ENCODE measurements around the gene RPL18.

RPL18 gene

DNA sequence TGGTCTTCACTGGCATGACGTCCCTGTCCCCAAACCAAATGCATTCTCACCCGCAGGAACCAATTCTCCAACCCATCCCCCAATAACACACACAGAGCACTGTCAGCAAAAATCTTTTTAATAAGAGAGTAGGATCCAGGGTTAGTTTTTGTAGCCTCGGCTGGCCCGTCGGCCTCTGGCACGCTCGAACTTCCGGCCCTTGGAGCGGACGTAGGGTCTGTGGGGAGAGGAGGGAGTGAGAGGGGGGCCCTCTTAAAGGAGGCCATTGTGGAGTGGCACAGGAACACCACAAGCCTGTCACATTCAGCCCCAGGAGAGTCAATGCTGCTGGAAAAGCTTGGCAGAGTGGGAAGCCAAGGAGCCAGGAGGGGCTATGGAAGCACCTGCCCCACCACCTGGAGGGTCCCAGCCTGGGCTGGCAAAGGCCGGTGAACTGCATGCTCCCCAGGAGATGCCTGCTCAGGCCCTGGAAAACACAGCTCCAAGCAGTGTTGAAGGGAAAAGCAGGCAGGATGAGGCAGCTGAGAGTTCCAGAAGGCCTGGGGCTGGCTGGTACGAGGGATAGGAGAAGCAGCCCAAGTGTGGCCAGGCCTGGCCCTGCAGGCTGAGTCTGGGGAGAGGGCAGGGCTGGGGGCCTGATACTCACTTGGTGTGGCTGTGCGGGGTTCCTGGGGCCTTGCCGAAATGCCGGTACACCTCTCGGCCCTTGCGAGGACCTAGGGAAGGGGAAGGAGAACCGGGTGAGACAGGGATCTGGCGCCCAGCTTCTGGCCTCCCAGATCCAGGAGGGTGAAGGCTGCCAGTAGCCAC is 3.5 kb downstream of the RPL18 start:
- no peak overlapping the region for H3K4me3 ChIP-seq (ENCODE audit: low read depth, low read length)
- TF ChIP-seq, protein P1, sequence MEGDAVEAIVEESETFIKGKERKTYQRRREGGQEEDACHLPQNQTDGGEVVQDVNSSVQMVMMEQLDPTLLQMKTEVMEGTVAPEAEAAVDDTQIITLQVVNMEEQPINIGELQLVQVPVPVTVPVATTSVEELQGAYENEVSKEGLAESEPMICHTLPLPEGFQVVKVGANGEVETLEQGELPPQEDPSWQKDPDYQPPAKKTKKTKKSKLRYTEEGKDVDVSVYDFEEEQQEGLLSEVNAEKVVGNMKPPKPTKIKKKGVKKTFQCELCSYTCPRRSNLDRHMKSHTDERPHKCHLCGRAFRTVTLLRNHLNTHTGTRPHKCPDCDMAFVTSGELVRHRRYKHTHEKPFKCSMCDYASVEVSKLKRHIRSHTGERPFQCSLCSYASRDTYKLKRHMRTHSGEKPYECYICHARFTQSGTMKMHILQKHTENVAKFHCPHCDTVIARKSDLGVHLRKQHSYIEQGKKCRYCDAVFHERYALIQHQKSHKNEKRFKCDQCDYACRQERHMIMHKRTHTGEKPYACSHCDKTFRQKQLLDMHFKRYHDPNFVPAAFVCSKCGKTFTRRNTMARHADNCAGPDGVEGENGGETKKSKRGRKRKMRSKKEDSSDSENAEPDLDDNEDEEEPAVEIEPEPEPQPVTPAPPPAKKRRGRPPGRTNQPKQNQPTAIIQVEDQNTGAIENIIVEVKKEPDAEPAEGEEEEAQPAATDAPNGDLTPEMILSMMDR (conservative IDR thresholded peaks at IDR 0.05; ENCODE audit: low read depth, low read length) = no peak
- no peak for DNase-seq (ENCODE audit: low read depth)

DNA sequence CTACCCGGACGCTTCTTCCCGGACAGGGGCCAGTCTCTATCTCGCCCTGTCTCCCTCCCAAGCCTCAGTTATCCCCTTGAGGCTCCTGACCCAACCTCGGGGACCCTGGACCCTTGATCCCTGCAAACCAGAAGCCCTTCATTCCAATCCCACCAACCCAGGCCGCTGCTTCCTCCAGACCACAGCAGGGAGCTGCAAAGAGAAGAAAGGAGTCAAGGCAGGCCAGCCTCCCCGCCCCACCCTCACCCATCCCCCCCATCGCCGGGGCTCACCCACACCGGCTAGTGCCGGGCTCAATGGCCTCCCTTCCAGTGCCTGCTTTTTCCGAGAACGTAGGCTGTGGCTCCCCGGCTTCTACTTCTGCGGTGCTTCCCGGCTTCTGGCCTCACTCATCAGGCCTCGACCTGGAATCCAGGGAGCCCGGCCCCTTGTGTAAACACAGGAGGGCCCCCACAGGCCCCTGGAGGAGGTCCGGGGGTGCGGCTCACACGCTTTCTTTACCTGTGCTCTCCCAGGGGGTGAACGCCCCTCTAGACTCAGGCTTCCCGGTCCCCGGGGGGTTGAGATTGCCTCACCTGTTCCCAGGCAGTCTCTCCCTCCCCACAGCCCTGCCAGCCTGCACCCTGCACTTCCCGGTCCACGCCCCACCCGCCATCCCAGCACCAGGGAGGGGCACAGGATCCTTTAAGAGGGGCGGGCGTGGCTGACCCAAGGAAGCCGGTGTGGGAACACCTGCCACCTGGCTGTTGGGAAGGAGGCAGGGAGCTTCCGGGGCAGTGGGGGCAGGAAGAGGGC is 4.3 kb downstream of the RPL18 start, which contains the start of gene FAM83E:
Gene FAM83E (minus strand): TSS at position 641 of the 795 bp plus-strand sequence. CDS start 1,704 bp downstream, outside the sequence.
- TF ChIP-seq, protein P1 (conservative IDR thresholded peaks at IDR 0.05; ENCODE audit: low read depth, low read length) = no peak
- DNase-seq (ENCODE audit: low read depth) = no peak
- H3K4me3 ChIP-seq (ENCODE audit: low read depth, low read length) = no peak within 1 kb of the TSS

DNA sequence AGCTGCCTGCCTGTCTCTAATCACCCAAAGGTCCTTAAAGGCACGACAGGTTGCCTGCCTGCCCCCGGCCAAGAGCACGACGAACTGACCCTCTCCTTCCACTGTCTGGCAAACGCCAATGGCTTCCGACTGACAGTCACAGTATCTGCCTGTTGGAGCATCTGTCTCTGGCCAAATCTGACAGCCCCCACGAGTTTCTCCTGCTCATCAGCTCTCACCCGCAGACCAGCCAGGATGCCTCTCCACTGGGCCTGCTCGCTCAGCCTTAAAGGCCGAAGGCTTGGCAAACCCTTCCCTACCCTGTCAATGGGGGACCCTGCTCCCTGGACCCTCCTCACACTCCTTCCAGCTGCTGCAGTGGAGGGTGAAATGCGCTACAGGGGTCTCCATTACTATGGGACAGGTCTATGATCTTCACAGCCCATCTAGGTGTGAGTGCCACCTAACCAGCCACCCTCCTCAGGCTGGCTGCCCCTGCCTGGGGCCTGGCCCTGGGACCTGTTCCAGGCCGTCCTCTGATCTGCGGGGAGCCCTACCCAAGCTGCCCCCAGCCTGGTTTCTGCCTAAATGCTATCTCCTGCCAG is 5.0 kb downstream of the RPL18 start:
- DNase-seq (ENCODE audit: low read depth) = no peak
- TF ChIP-seq, protein P1 (conservative IDR thresholded peaks at IDR 0.05; ENCODE audit: low read depth, low read length) = no peak
- no peak overlapping the region for H3K4me3 ChIP-seq (ENCODE audit: low read depth, low read length)

DNA sequence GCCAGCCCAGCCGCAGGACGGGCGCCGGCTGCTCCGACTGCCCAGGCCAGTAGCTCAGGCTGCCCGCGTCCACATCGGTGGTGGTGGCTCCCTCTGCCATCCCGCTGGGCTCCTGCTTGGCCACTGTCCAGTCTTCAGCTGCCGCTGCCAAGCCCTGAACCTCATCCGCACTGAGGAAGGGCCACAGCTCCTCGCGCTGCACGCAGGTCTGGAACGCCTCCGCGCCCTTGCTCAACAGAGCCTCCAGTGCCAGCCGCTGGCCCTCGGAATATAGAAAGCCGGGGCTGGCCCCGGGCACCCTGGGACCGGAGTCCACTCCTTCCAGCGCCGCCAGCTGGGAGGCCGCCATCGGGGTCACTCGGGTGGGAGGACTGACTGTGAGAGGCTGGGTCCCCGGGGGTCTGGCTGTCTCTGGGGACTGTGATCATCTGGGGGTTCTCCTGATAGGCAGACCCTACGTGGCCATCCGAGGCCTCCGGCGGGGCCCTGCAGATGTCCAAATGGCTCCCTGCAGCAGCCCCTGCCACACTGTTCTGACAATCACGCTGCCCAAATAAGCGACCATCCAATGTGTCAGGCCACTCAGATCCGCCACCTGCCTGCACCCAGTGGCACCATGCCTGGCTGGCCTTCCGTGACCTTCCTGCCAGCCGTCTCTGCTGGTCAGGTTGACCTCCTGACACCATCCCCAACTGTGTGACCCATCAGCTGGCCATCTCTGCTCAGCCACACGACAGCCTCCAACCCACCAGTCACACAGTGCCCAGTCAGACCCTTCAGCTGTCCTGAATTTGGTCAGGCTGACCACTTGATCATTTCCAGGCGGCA is 5.7 kb downstream of the RPL18 start:
- DNase-seq (ENCODE audit: low read depth) = no peak
- TF ChIP-seq, protein P1 (conservative IDR thresholded peaks at IDR 0.05; ENCODE audit: low read depth, low read length) = no peak
- H3K4me3 ChIP-seq (ENCODE audit: low read depth, low read length) = no peak overlapping the region

DNA sequence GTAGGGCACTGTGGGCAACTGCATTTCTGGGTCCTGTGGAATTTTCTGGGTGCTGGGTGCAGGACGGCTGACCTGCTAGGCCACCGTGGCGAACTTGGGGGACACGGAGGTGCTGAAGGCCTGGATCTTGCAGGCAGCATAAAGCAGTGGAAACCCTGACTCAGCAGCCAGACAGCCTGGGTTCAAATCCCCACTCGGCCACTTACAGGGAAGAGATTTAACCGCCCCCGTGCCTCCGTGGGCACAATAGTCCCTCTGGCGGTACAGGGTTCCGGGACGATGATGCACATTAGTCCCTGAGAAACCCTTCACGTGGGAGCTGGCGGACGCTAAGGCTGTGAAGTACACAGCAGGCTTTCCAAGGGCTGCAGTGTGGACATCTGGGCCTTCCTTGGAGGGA is 7.1 kb downstream of the RPL18 start:
- TF ChIP-seq, protein P1 (conservative IDR thresholded peaks at IDR 0.05; ENCODE audit: low read depth, low read length) = no peak
- no peak overlapping the region for H3K4me3 ChIP-seq (ENCODE audit: low read depth, low read length)
- DNase-seq (ENCODE audit: low read depth) = no peak

DNA sequence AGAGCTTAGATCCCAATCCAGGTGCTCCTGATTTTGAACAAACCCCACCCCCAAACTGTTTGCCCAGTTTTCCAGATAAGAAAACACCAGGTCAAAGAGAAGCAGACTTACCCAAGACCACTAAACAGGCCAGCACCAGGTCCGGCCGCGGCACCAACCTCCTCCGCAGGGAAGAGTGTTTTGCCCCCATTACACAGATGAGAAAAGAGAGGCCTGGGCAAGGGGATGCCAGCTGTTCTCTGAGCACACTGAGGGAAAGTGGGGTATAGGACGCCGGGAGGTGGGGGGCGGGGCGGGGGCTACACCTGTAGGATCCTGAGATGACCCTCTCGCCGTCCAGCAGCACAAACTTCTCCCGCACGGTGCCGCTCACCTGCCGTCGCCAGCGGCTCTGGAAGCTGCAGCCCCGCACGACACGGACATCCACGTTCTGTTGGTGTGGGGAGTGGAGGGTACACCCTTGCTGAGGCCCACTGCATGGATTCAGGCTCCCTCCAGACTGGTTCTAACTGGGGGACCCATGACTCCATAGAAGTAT is 9.3 kb downstream of the RPL18 start:
- TF ChIP-seq, protein P1 (conservative IDR thresholded peaks at IDR 0.05; ENCODE audit: low read depth, low read length) = no peak
- DNase-seq (ENCODE audit: low read depth) = no peak
- H3K4me3 ChIP-seq (ENCODE audit: low read depth, low read length) = no peak overlapping the region
